B cell (primary cell): ENCODE data around the gene DAB1. TPM values are rescaled to one million over a fixed set of nuclear protein-coding genes. Genes with fewer than 3 reads are reported as not detected.

Source experiments
- ATAC-seq: fragments of 200-7000 bp; cut with Tn5 transposase; one replicate; pipeline ENCODE4 v1.10.0; 2021; ENCODE audit warnings: low read depth, mild to moderate bottlenecking, moderate number of reproducible peaks, moderate library complexity
- CTCF ChIA-PET: fragments of 350-600 bp; sonication (Branson Sonifier 250); formaldehyde crosslinking; loops from one replicate; lab custom pipeline; 2021; ENCODE audit warnings: antibody characterized with exemption, inconsistent platforms; lab: Charles Lee
- POLR2A ChIA-PET: fragments of 350-600 bp; sonication (Branson Sonifier 250); formaldehyde crosslinking; loops from one replicate; lab custom pipeline; 2021; ENCODE audit warnings: antibody characterized with exemption; lab: Charles Lee
- DNase-seq: peaks from one replicate; pipeline ENCODE4 v3.0.0; 2013
- H2AFZ ChIP-seq: 2 replicates; pipeline ENCODE4 v1.6.1; 2012; ENCODE audit warnings: mild to moderate bottlenecking, low read depth, low read length; ENCODE audit not compliant: insufficient read depth, poor library complexity, severe bottlenecking
- H3K27ac ChIP-seq, 2 donors: 1 replicate in 1 of 2; 2 replicates in 1 of 2; pipeline ENCODE4 v1.5.1; 2012 to 2013; ENCODE audit warnings: low read length in 2 of 2, mild to moderate bottlenecking in 2 of 2, moderate library complexity in 1 of 2
- H3K27me3 ChIP-seq, 4 experiments: fragments of 200-600 bp in 1 of 4; sonication (generic) in 1 of 4; replicated peaks in 1 of 4; 1 replicate in 2 of 4; 2 replicates in 2 of 4; pipeline versions ENCODE4 v1.6.1 to v1.7.0; 2013 to 2016; ENCODE audit warnings: low read length in 3 of 4, mild to moderate bottlenecking in 2 of 4, mixed read lengths in 1 of 4, moderate library complexity in 1 of 4; ENCODE audit not compliant: insufficient read depth in 4 of 4, control insufficient read depth in 3 of 4; ENCODE audit errors: control extremely low read depth in 1 of 4
- H3K36me3 ChIP-seq, 2 experiments: replicated peaks in 1 of 2; 1 replicate in 1 of 2; 2 replicates in 1 of 2; pipeline versions ENCODE4 v1.6.1 to v1.7.1; 2013; ENCODE audit warnings: low read length in 1 of 2; ENCODE audit not compliant: insufficient read depth in 2 of 2, control insufficient read depth in 1 of 2; ENCODE audit errors: control extremely low read depth in 1 of 2, extremely low read depth in 1 of 2
- H3K4me1 ChIP-seq, 2 donors: fragments of 200-600 bp in 1 of 2; sonication (generic) in 1 of 2; 1 replicate in 1 of 2; 2 replicates in 1 of 2; pipeline versions ENCODE4 v1.5.1 to v1.6.1; 2013 to 2017; ENCODE audit warnings: low read length in 2 of 2; ENCODE audit not compliant: control insufficient read depth in 2 of 2, insufficient read depth in 2 of 2
- H3K4me2 ChIP-seq: replicated peaks from 2 replicates; pipeline ENCODE3; 2012; ENCODE audit warnings: mild to moderate bottlenecking, low read depth, low read length; ENCODE audit not compliant: poor library complexity, severe bottlenecking
- H3K4me3 ChIP-seq, 5 experiments: fragments of 200-600 bp in 1 of 5; sonication (generic) in 1 of 5; 1 replicate in 3 of 5; 2 replicates in 2 of 5; pipeline versions ENCODE4 v1.5.1 to v1.7.0; 2011 to 2016; ENCODE audit warnings: low read length in 4 of 5, mild to moderate bottlenecking in 4 of 5, low read depth in 2 of 5, control low read depth in 1 of 5, moderate library complexity in 1 of 5; ENCODE audit not compliant: insufficient read depth in 1 of 5; ENCODE audit errors: control extremely low read depth in 1 of 5, extremely low read depth in 1 of 5
- H3K79me2 ChIP-seq: fragments of 200-600 bp; sonication (generic); one replicate; pipeline ENCODE4 v1.6.0; 2016; ENCODE audit warnings: low read length; ENCODE audit not compliant: control insufficient read depth, insufficient read depth
- H3K9ac ChIP-seq: fragments of 200-600 bp; sonication (generic); 2 replicates; pipeline ENCODE4 v1.6.1; 2017; ENCODE audit warnings: mild to moderate bottlenecking, low read length, moderate library complexity
- H3K9me3 ChIP-seq, 3 donors: one replicate each; pipeline versions ENCODE4 v1.6.1 to v1.7.1; 2013; ENCODE audit warnings: low read length in 2 of 3; ENCODE audit not compliant: control insufficient read depth in 2 of 3, insufficient read depth in 1 of 3; ENCODE audit errors: control extremely low read depth in 1 of 3
- H4K20me1 ChIP-seq: 2 replicates; pipeline ENCODE4 v1.6.0; 2012; ENCODE audit warnings: mild to moderate bottlenecking, low read length; ENCODE audit not compliant: insufficient read depth, control insufficient read depth, poor library complexity, severe bottlenecking
- H3K27ac Mint-ChIP-seq: one replicate; pipeline ENCODE4 v1.8.0; 2021; ENCODE audit warnings: mixed read lengths
- H3K27me3 Mint-ChIP-seq: one replicate; pipeline ENCODE4 v1.8.0; 2021; ENCODE audit warnings: mixed read lengths
- H3K4me1 Mint-ChIP-seq: one replicate; pipeline ENCODE4 v1.8.0; 2021; ENCODE audit warnings: mixed read lengths
- H3K4me3 Mint-ChIP-seq: one replicate; pipeline ENCODE4 v1.8.0; 2021; ENCODE audit warnings: mixed read lengths
- H3K9me3 Mint-ChIP-seq: one replicate; pipeline ENCODE4 v1.8.0; 2022; ENCODE audit warnings: mixed read lengths; ENCODE audit not compliant: insufficient read depth
- CTCF ChIP-seq: fragments of 200-600 bp; IDR thresholded peaks from one replicate; pipeline ENCODE4 v1.8.0; 2022; ENCODE audit warnings: antibody characterized with exemption, mild to moderate bottlenecking
- EZH2 ChIP-seq: IDR thresholded peaks from 2 replicates; pipeline ENCODE4 v1.6.1; 2012; ENCODE audit warnings: borderline replicate concordance, low read depth, mild to moderate bottlenecking, moderate library complexity, low read length; ENCODE audit not compliant: insufficient read depth, poor library complexity, severe bottlenecking
- WGBS: methylation state at CpG from one replicate; pipeline ENCODE4 v1.1.5; 2013; ENCODE audit warnings: missing lambda C conversion rate; ENCODE audit not compliant: insufficient coverage; 5-methylcytosine and 5-hydroxymethylcytosine counted together
- intact Hi-C: fragments of 100-400 bp; cut with micrococcal nuclease; formaldehyde crosslinking; loops from one replicate; pipeline ENCODE4 v1.10.0; 2022
- polyA plus RNA-seq: library from polyadenylated mRNA; depleted of rRNA; stranded (reverse); fragments of >200 nt; gene quantifications from 2 replicates; pipeline ENCODE4 v1.2.3, GENCODE V29; 2012
- total RNA-seq, 2 donors: library from RNA; stranded (reverse); fragments of 120-200 nt in 1 of 2; gene quantifications; 1 replicate in 1 of 2; 2 replicates in 1 of 2; pipeline versions ENCODE4 v1.2.3 to v1.2.4, GENCODE V29; 2013 to 2022

DAB1 gene
- total and polyA plus RNA-seq, 2 donors (not counting 1 experiment from before 2014, with no cell fraction given), result not detected

DNA sequence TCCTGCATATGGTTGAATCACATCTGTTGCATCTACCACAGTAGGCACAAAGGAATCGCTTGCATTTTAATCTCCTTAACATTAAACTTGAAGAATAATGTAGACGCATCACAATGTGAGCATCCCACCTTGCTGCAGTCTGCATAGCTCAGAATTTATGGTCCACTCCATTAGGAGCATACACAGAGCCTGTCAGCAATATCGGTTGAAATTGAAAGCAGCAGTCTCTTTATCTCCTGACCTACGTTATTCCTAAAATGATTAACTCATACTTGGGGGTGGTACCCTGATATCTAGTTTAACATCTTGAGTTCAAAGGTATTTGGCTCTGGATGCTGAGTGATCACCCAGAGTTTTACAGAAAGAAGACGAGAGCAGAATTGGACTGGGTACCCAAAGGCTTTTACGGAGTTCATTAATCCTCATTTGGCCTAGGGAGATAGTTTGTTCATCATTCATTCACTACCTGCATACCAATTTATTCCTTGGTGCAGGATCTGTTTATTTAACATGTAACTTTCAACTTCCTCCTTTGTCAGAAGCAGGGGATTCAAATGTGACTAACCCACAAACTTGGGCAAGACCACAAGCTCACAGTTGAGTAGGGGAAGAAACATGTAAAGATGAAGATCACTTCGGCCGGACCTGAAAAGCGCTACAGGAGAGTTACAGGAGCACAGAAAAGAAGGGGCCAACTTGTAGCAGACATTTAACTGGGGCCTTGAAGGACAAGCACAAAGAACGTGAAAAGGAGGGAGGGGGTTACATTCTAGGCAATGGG is 187.9 kb downstream of the DAB1 start:
- Mint-ChIP-seq H3K4me3 (no peak overlapping the region), H3K27me3 (no peaks in the 10 kb centered on the region), H3K9me3 (no peaks in the 10 kb centered on the region), H3K4me1 (no peaks in the 10 kb centered on the region), H3K27ac (no peak overlapping the region)
- Histone ChIP-seq H3K4me2 (no peak overlapping the region), H3K4me3 (no peak overlapping the region), H3K9me3 (no peaks in the 10 kb centered on the region), H3K36me3 (no peaks in the 10 kb centered on the region), H3K9ac (no peak overlapping the region), H3K79me2 (no peaks in the 10 kb centered on the region), H3K27ac (no peak overlapping the region), H2AFZ (no peak overlapping the region), H3K27me3 (no peaks in the 10 kb centered on the region), H3K4me1 (no peaks in the 10 kb centered on the region), H4K20me1 (no peaks in the 10 kb centered on the region)
- ATAC-seq, result no peak
- intact Hi-C loops, result no loop called here
- no peak for TF ChIP-seq CTCF
- TF ChIP-seq EZH2, result no peak
- ChIA-PET POLR2A (no interaction called here), CTCF (no interaction called here)
- 53% methylated on average over 7 of the region's 10 CpGs for WGBS
- no peak for DNase-seq

DNA sequence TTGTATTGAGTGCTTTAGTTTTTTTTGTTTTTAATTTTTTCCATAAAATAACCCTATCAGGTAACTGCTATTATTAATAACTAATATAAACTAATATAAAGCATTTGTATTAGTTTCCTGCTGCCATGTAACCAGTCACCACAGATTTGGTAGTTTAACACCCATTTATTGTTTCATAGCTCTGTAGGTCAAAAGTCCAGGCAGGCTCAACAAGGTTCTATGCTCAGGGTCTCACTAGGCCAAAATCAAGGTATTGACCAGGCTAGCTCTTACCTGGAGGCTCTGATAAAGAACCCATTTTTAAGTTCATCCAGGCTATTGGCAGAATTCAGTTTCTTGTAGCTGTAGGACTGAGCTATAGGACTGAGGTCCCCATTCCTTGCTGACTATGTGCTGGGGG is 189.4 kb downstream of the DAB1 start:
- H4K20me1 ChIP-seq, result no peaks in the 10 kb centered on the region
- TF ChIP-seq EZH2 (no peak), CTCF (no peak)
- no peak overlapping the region for H3K9ac ChIP-seq
- no peaks in the 10 kb centered on the region for H3K9me3 ChIP-seq
- no peak overlapping the region for H3K27ac Mint-ChIP-seq
- H3K27me3 Mint-ChIP-seq, result no peaks in the 10 kb centered on the region
- no peaks in the 10 kb centered on the region for H3K9me3 Mint-ChIP-seq
- no peak overlapping the region for H3K4me2 ChIP-seq
- POLR2A ChIA-PET, result no interaction called here
- H3K4me3 Mint-ChIP-seq, result no peak overlapping the region
- intact Hi-C loops, result no loop called here
- DNase-seq, result no peak
- CTCF ChIA-PET, result no interaction called here
- H3K4me1 ChIP-seq, result no peaks in the 10 kb centered on the region
- no peak overlapping the region for H2AFZ ChIP-seq
- no peak for ATAC-seq
- H3K27me3 ChIP-seq, result no peaks in the 10 kb centered on the region
- H3K4me3 ChIP-seq, result no peak overlapping the region
- H3K27ac ChIP-seq, result no peak overlapping the region
- H3K4me1 Mint-ChIP-seq, result no peaks in the 10 kb centered on the region
- H3K79me2 ChIP-seq, result no peaks in the 10 kb centered on the region
- H3K36me3 ChIP-seq, result no peaks in the 10 kb centered on the region
